OCI-LY1 (cell line): ENCODE results near the gene PACRG.

Experiments used
- H2AFZ ChIP-seq: fragments of 200-600 bp; sonication (generic), shearing (Covaris generic); 2 replicates; pipeline ENCODE4 v1.6.0; 2014; ENCODE audit warnings: antibody characterized with exemption, mild to moderate bottlenecking, low read length
- H3F3A ChIP-seq: fragments of 200-600 bp; sonication (generic), shearing (Covaris generic); 2 replicates; pipeline ENCODE4 v1.6.0; 2014; ENCODE audit warnings: mild to moderate bottlenecking, antibody characterized with exemption, low read length, moderate library complexity; ENCODE audit not compliant: insufficient read depth
- H3K27ac ChIP-seq: fragments of 200-600 bp; sonication (generic); 2 replicates; pipeline ENCODE4 v1.5.1; 2014; ENCODE audit warnings: low read length, mixed run types, mild to moderate bottlenecking, low read depth; ENCODE audit not compliant: poor library complexity, severe bottlenecking
- H3K27me3 ChIP-seq: fragments of 200-600 bp; sonication (generic); 2 replicates; pipeline ENCODE4 v1.6.0; 2014; ENCODE audit warnings: antibody characterized with exemption, mild to moderate bottlenecking, low read length, moderate library complexity; ENCODE audit not compliant: insufficient read depth
- H3K36me3 ChIP-seq: fragments of 200-600 bp; sonication (generic); 2 replicates; pipeline ENCODE4 v1.6.1; 2014; ENCODE audit warnings: mild to moderate bottlenecking, antibody characterized with exemption, low read length, moderate library complexity, mixed read lengths; ENCODE audit not compliant: insufficient read depth
- H3K4me1 ChIP-seq: fragments of 200-600 bp; sonication (generic); 2 replicates; pipeline ENCODE4 v1.5.1; 2014; ENCODE audit warnings: mild to moderate bottlenecking, low read length, moderate library complexity; ENCODE audit not compliant: insufficient read depth, severe bottlenecking
- H3K4me2 ChIP-seq: fragments of 200-600 bp; sonication (generic), shearing (Covaris generic); 2 replicates; pipeline ENCODE4 v1.6.1; 2014; ENCODE audit warnings: low read length
- H3K4me3 ChIP-seq: fragments of 200-600 bp; sonication (generic); 2 replicates; pipeline ENCODE4 v1.5.1; 2014; ENCODE audit warnings: low read length, low read depth, mild to moderate bottlenecking, mixed read lengths; ENCODE audit not compliant: poor library complexity, severe bottlenecking
- H3K79me2 ChIP-seq: fragments of 200-600 bp; shearing (Covaris generic); 2 replicates; pipeline ENCODE4 v1.6.1; 2016; ENCODE audit warnings: mixed run types, low read length, mixed read lengths; ENCODE audit not compliant: insufficient read depth
- H3K9ac ChIP-seq: fragments of 200-600 bp; sonication (generic), shearing (Covaris generic); 2 replicates; pipeline ENCODE4 v1.6.1; 2014; ENCODE audit warnings: mild to moderate bottlenecking, low read length, mixed read lengths
- H3K9me2 ChIP-seq: fragments of 200-600 bp; sonication (generic), shearing (Covaris generic); 2 replicates; pipeline ENCODE4 v1.6.1; 2014; ENCODE audit warnings: low read depth, mild to moderate bottlenecking, low read length, mixed read lengths
- H3K9me3 ChIP-seq: fragments of 200-600 bp; shearing (Covaris generic); 2 replicates; pipeline ENCODE4 v1.6.1; 2014; ENCODE audit warnings: low read length, mixed read lengths
- H4K20me1 ChIP-seq: fragments of 200-600 bp; sonication (generic), shearing (Covaris generic); 2 replicates; pipeline ENCODE4 v1.6.0; 2016; ENCODE audit warnings: mild to moderate bottlenecking, low read length; ENCODE audit not compliant: insufficient read depth
- EZH2 ChIP-seq: fragments of 200-600 bp; sonication (generic), shearing (Covaris generic); IDR thresholded peaks from 2 replicates; pipeline ENCODE4 v1.8.0; 2017; ENCODE audit warnings: borderline replicate concordance, mixed run types, mild to moderate bottlenecking, antibody characterized with exemption, low read length, moderate library complexity, mixed read lengths
- TF ChIP-seq, protein P1 (sequence below): fragments of 200-600 bp; sonication (generic), shearing (Covaris generic); IDR thresholded peaks from 2 replicates; pipeline ENCODE4 v1.5.1; 2017; ENCODE audit warnings: mild to moderate bottlenecking, antibody characterized with exemption, low read length, moderate library complexity, mixed read lengths

The PACRG gene

DNA sequence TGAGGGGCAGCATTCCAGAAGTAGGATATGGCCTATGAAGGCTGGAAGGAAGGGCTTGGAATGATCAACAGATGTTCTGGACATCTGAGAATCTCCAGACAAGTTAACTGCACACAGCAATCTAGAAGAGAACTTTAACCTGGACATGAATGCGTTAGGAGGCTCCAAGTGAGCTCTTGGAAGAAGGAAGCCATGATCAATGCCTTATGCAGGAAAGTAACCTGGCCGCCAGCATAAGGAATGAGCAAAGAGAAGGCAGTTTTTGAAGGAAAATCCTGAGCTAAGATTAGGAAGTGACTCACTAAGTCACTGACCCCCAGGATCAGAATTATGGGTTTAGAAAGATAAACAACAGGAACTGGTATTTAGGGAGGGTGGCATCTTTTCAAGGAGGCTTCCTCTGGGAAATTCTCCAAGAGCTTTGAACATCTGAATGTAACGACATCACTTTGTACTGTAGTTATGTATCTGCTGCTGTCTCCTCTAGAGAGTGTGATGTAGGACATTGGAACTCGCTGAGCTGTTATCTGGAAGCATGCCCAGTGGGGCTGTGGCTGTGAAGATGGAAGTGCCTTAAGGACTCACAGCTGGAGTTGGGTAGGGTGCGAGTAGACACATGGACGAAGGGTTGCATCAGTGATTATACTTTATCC is 236.8 kb downstream of the PACRG start:
- Histone ChIP-seq H3K36me3 (no peaks in the 10 kb centered on the region), H3K79me2 (no peaks in the 10 kb centered on the region), H3F3A (no peaks in the 10 kb centered on the region), H3K9me3 (no peaks in the 10 kb centered on the region), H3K27ac (no peak overlapping the region), H3K27me3 (no peaks in the 10 kb centered on the region), H3K4me2 (no peak overlapping the region), H3K4me1 (no peaks in the 10 kb centered on the region), H3K9me2 (no peaks in the 10 kb centered on the region), H3K9ac (no peak overlapping the region), H3K4me3 (no peak overlapping the region), H4K20me1 (no peaks in the 10 kb centered on the region), H2AFZ (no peak overlapping the region)
- TF ChIP-seq EZH2, result no peak
- TF ChIP-seq, protein P1, sequence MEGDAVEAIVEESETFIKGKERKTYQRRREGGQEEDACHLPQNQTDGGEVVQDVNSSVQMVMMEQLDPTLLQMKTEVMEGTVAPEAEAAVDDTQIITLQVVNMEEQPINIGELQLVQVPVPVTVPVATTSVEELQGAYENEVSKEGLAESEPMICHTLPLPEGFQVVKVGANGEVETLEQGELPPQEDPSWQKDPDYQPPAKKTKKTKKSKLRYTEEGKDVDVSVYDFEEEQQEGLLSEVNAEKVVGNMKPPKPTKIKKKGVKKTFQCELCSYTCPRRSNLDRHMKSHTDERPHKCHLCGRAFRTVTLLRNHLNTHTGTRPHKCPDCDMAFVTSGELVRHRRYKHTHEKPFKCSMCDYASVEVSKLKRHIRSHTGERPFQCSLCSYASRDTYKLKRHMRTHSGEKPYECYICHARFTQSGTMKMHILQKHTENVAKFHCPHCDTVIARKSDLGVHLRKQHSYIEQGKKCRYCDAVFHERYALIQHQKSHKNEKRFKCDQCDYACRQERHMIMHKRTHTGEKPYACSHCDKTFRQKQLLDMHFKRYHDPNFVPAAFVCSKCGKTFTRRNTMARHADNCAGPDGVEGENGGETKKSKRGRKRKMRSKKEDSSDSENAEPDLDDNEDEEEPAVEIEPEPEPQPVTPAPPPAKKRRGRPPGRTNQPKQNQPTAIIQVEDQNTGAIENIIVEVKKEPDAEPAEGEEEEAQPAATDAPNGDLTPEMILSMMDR, result no peak

DNA sequence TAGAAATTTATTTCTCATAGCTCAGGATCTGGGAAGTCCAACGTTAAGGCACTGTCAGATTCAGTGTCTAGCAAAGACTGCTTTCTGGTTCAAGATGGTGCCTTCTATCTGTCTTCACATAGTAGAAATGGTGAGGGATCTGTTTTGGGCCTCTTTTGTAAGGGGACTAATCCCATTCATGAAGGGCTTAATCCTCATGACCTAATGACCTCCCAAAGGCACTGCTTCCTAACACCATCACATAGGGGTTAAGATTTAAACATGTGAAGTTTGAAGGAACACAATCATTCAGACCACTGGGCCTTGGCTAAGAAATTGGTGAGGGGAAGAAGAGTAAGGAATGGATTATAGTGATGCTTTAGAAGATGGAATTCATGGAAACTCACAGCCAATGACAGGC is 237.6 kb downstream of the PACRG start:
- no peak overlapping the region for H3K4me3 ChIP-seq
- H3K79me2 ChIP-seq, result no peaks in the 10 kb centered on the region
- H3K4me1 ChIP-seq, result no peaks in the 10 kb centered on the region
- H3K36me3 ChIP-seq, result no peaks in the 10 kb centered on the region
- no peaks in the 10 kb centered on the region for H4K20me1 ChIP-seq
- no peaks in the 10 kb centered on the region for H3K27me3 ChIP-seq
- no peaks in the 10 kb centered on the region for H3K9me3 ChIP-seq
- H3K27ac ChIP-seq, result no peak overlapping the region
- H3F3A ChIP-seq, result no peaks in the 10 kb centered on the region
- no peak overlapping the region for H2AFZ ChIP-seq
- no peak for TF ChIP-seq EZH2
- TF ChIP-seq, protein P1, result no peak
- no peak overlapping the region for H3K9ac ChIP-seq
- no peak overlapping the region for H3K4me2 ChIP-seq
- H3K9me2 ChIP-seq, result no peaks in the 10 kb centered on the region

DNA sequence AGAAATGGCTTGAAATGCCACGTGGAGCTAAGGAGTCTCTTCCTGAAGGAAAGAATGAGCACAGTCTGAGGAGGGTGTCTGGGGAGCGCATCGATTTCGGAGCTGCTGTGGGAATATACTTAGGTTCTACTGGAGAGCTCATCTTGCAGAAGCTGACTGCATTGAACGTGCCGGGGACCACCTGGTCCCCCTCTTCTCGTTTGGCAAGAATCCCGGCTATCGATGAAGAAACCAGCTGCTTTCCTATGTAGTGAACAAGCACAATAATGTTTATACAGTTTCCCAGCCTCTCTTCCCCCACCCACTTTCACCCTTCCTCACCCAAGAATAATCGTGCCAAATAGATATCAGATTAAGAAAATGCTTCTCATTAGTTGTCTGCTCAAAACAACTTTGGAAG is 242.5 kb downstream of the PACRG start:
- H3K27me3 ChIP-seq, result no peaks in the 10 kb centered on the region
- no peak overlapping the region for H3K4me2 ChIP-seq
- H4K20me1 ChIP-seq, result no peaks in the 10 kb centered on the region
- H3K4me3 ChIP-seq, result no peak overlapping the region
- H3K9me3 ChIP-seq, result no peaks in the 10 kb centered on the region
- H3K4me1 ChIP-seq, result no peaks in the 10 kb centered on the region
- H3K27ac ChIP-seq, result no peak overlapping the region
- TF ChIP-seq EZH2, result no peak
- TF ChIP-seq, protein P1, result no peak
- no peaks in the 10 kb centered on the region for H3K36me3 ChIP-seq
- H3F3A ChIP-seq, result no peaks in the 10 kb centered on the region
- H3K79me2 ChIP-seq, result no peaks in the 10 kb centered on the region
- H3K9ac ChIP-seq, result no peak overlapping the region
- H3K9me2 ChIP-seq, result no peaks in the 10 kb centered on the region
- no peak overlapping the region for H2AFZ ChIP-seq
